Loucy (cell line): ENCODE results near the gene KCNK7.

Experiments used
- H2AFZ ChIP-seq: fragments of 200-600 bp; sonication (generic); 2 replicates; pipeline ENCODE4 v1.6.0; 2016; ENCODE audit warnings: antibody characterized with exemption, mild to moderate bottlenecking, low read length, moderate library complexity
- H3F3A ChIP-seq: fragments of 200-600 bp; 2 replicates; pipeline ENCODE4 v1.6.0; 2016; ENCODE audit warnings: antibody characterized with exemption, low read depth, mild to moderate bottlenecking
- H3K27me3 ChIP-seq: fragments of 200-600 bp; sonication (generic); 2 replicates; pipeline ENCODE4 v1.6.1; 2014; ENCODE audit warnings: low read length, mild to moderate bottlenecking; ENCODE audit not compliant: insufficient read depth, poor library complexity, severe bottlenecking
- H3K36me3 ChIP-seq: fragments of 200-600 bp; sonication (generic); 2 replicates; pipeline ENCODE4 v1.6.1; 2016; ENCODE audit warnings: low read length; ENCODE audit not compliant: insufficient read depth
- H3K4me1 ChIP-seq: fragments of 200-600 bp; sonication (generic); 2 replicates; pipeline ENCODE4 v1.5.1; 2014; ENCODE audit warnings: low read length, mild to moderate bottlenecking; ENCODE audit not compliant: insufficient read depth, poor library complexity, severe bottlenecking
- H3K4me2 ChIP-seq: fragments of 200-600 bp; sonication (generic); 2 replicates; pipeline ENCODE4 v1.6.0; 2014; ENCODE audit warnings: antibody characterized with exemption, low read length, low read depth, mild to moderate bottlenecking; ENCODE audit not compliant: poor library complexity, severe bottlenecking
- H3K4me3 ChIP-seq: fragments of 200-600 bp; sonication (generic); 2 replicates; pipeline ENCODE4 v1.5.1; 2014; ENCODE audit warnings: low read length, mild to moderate bottlenecking, mixed read lengths; ENCODE audit not compliant: poor library complexity, severe bottlenecking
- H3K79me2 ChIP-seq: fragments of 200-600 bp; sonication (generic); 2 replicates; pipeline ENCODE4 v1.6.1; 2014; ENCODE audit warnings: low read length; ENCODE audit not compliant: insufficient read depth
- H3K9ac ChIP-seq: fragments of 200-600 bp; sonication (generic); 2 replicates; pipeline ENCODE4 v1.6.0; 2014; ENCODE audit warnings: mild to moderate bottlenecking, low read depth, low read length, moderate library complexity; ENCODE audit not compliant: poor library complexity, severe bottlenecking
- H3K9me2 ChIP-seq: fragments of 200-600 bp; sonication (generic); replicated peaks from 2 replicates; pipeline ENCODE4 v1.6.1; 2016; ENCODE audit warnings: low read depth, low read length, mixed read lengths
- H3K9me3 ChIP-seq: fragments of 200-600 bp; sonication (generic); 2 replicates; pipeline ENCODE4 v1.6.1; 2014; ENCODE audit warnings: mild to moderate bottlenecking, antibody characterized with exemption, low read length, low read depth; ENCODE audit not compliant: insufficient read depth
- H4K20me1 ChIP-seq: fragments of 200-600 bp; sonication (generic); 2 replicates; pipeline ENCODE4 v1.6.0; 2014; ENCODE audit warnings: antibody characterized with exemption, low read length, mild to moderate bottlenecking; ENCODE audit not compliant: insufficient read depth, poor library complexity, severe bottlenecking
- CTCF ChIP-seq: fragments of 200-600 bp; sonication (generic); conservative IDR thresholded peaks from 2 replicates; pipeline ENCODE4 v1.5.1; 2014; ENCODE audit warnings: mild to moderate bottlenecking, antibody characterized with exemption, low read length
- EZH2phosphoT487 ChIP-seq: fragments of 200-600 bp; IDR thresholded peaks from 2 replicates; pipeline ENCODE4 v1.6.1; 2018; ENCODE audit warnings: antibody characterized with exemption, mild to moderate bottlenecking, moderate library complexity, borderline replicate concordance

Gene KCNK7

GRCh38 chr11:65560555-65561418 is 34.8 kb downstream of the KCNK7 start:
- H3K27me3 ChIP-seq = no peaks in the 10 kb centered on the region
- no peak overlapping the region for H3K4me3 ChIP-seq
- no peaks in the 10 kb centered on the region for H3K79me2 ChIP-seq
- no peaks in the 10 kb centered on the region for H4K20me1 ChIP-seq
- peaks cover 10% of the 10 kb centered on the region for H3K4me1 ChIP-seq
- H3K9ac ChIP-seq = no peak overlapping the region
- no peak overlapping the region for H3K4me2 ChIP-seq
- no peak overlapping the region for H2AFZ ChIP-seq
- H3K36me3 ChIP-seq = no peaks in the 10 kb centered on the region
- no peaks in the 10 kb centered on the region for H3K9me2 ChIP-seq
- H3K9me3 ChIP-seq = no peaks in the 10 kb centered on the region
- TF ChIP-seq CTCF (no peak), EZH2phosphoT487 (no peak)
- H3F3A ChIP-seq = no peaks in the 10 kb centered on the region

GRCh38 chr11:65559951-65560537 is 35.6 kb downstream of the KCNK7 start:
- H3K9ac ChIP-seq = no peak overlapping the region
- no peak overlapping the region for H2AFZ ChIP-seq
- no peaks in the 10 kb centered on the region for H3K9me3 ChIP-seq
- H3K36me3 ChIP-seq = no peaks in the 10 kb centered on the region
- no peaks in the 10 kb centered on the region for H3F3A ChIP-seq
- no peaks in the 10 kb centered on the region for H3K79me2 ChIP-seq
- H3K9me2 ChIP-seq = no peaks in the 10 kb centered on the region
- H4K20me1 ChIP-seq = no peaks in the 10 kb centered on the region
- H3K4me2 ChIP-seq = no peak overlapping the region
- H3K27me3 ChIP-seq = no peaks in the 10 kb centered on the region
- no peak overlapping the region for H3K4me3 ChIP-seq
- H3K4me1 ChIP-seq = peaks cover 8% of the 10 kb centered on the region
- TF ChIP-seq CTCF (no peak), EZH2phosphoT487 (no peak)

- H3K9ac ChIP-seq = no peak overlapping the region
- no peaks in the 10 kb centered on the region for H4K20me1 ChIP-seq
- no peaks in the 10 kb centered on the region for H3K36me3 ChIP-seq
- H3K9me2 ChIP-seq = no peaks in the 10 kb centered on the region
- no peaks in the 10 kb centered on the region for H3K27me3 ChIP-seq
- H3K4me2 ChIP-seq = no peak overlapping the region
- peaks cover 10% of the 10 kb centered on the region for H3K4me1 ChIP-seq
- H3F3A ChIP-seq = no peaks in the 10 kb centered on the region
- no peak overlapping the region for H3K4me3 ChIP-seq
- H3K9me3 ChIP-seq = no peaks in the 10 kb centered on the region
- no peak overlapping the region for H2AFZ ChIP-seq
- H3K79me2 ChIP-seq = no peaks in the 10 kb centered on the region
- TF ChIP-seq CTCF (no peak), EZH2phosphoT487 (no peak)
Measured at GRCh38 chr11:65559535-65559934, 36.1 kb downstream of the KCNK7 start.
